GM18505 (cell line): ENCODE measurements around the gene SLC26A11.
"Not testable (repeated sequence)": the region's sequence is repeated elsewhere in the genome, so short reads cannot be mapped to it uniquely, and the experiment has no call there.

Experiments
- ATAC-seq: cut with Tn5 transposase; IDR thresholded peaks from one replicate; pipeline ENCODE4 v1.9.1; 2021; ENCODE audit not compliant: unreplicated experiment
- POLR2A ChIP-seq: IDR thresholded peaks from 4 replicates; pipeline ENCODE4 v1.6.1; 2011; ENCODE audit warnings: borderline replicate concordance; ENCODE audit not compliant: insufficient read depth, insufficient read length; ENCODE audit errors: extremely low read depth

Gene SLC26A11

GRCh38 chr17:80270104-80270503, 49.9 kb downstream of the SLC26A11 start:
- ATAC-seq, result no peak

GRCh38 chr17:80270836-80271235, 50.6 kb downstream of the SLC26A11 start:
- no peak for TF ChIP-seq POLR2A

More at GRCh38 chr17:80270104-80270503, 49.9 kb downstream of the SLC26A11 start:
- no peak for TF ChIP-seq POLR2A

GRCh38 chr17:80272366-80272765, 52.1 kb downstream of the SLC26A11 start:
- ATAC-seq, result no peak

More at GRCh38 chr17:80270836-80271235, 50.6 kb downstream of the SLC26A11 start:
- ATAC-seq, result no peak

GRCh38 chr17:80274331-80274730, 54.1 kb downstream of the SLC26A11 start:
- no peak for ATAC-seq
- TF ChIP-seq POLR2A, result no peak

More at GRCh38 chr17:80272366-80272765, 52.1 kb downstream of the SLC26A11 start:
- no peak for TF ChIP-seq POLR2A

- no peak for ATAC-seq
- TF ChIP-seq POLR2A, result no peak
Observed at GRCh38 chr17:80274871-80275449, 54.7 kb downstream of the SLC26A11 start.

- ATAC-seq, result not testable (repeated sequence)
Observed at GRCh38 chr17:80275857-80276256, 55.6 kb downstream of the SLC26A11 start.

- no peak for ATAC-seq
Observed at GRCh38 chr17:80277751-80278671, 57.8 kb downstream of the SLC26A11 start.

GRCh38 chr17:80279895-80280294, 59.7 kb downstream of the SLC26A11 start:
- ATAC-seq, result no peak

More at GRCh38 chr17:80277751-80278671, 57.8 kb downstream of the SLC26A11 start:
- no peak for TF ChIP-seq POLR2A

GRCh38 chr17:80281516-80281915, 61.3 kb downstream of the SLC26A11 start:
- no peak for ATAC-seq
- no peak for TF ChIP-seq POLR2A

More at GRCh38 chr17:80279895-80280294, 59.7 kb downstream of the SLC26A11 start:
- no peak for TF ChIP-seq POLR2A

GRCh38 chr17:80283116-80283852, 63.1 kb downstream of the SLC26A11 start:
- ATAC-seq, result no peak

GRCh38 chr17:80284631-80285030, 64.4 kb downstream of the SLC26A11 start:
- ATAC-seq, result no peak
- no peak for TF ChIP-seq POLR2A

More at GRCh38 chr17:80283116-80283852, 63.1 kb downstream of the SLC26A11 start:
- TF ChIP-seq POLR2A, result no peak

- peak; percentile 25 for TF ChIP-seq POLR2A
- ATAC-seq, result no peak
Observed at GRCh38 chr17:80285237-80285920, 65.2 kb downstream of the SLC26A11 start.

GRCh38 chr17:80286638-80286960, 66.4 kb downstream of the SLC26A11 start:
- no peak for ATAC-seq
- TF ChIP-seq POLR2A, result no peak

- no peak for TF ChIP-seq POLR2A
- ATAC-seq, result no peak
Observed at GRCh38 chr17:80287038-80287437, 66.8 kb downstream of the SLC26A11 start.
